Osteoblast (primary cell): ENCODE measurements around the gene CTNND2. TPM values are rescaled to one million over a fixed set of nuclear protein-coding genes. Genes with fewer than 3 reads are reported as not detected.

Experiments
- DNase-seq: peaks from one replicate; pipeline ENCODE4 v3.0.0; 2011; ENCODE audit warnings: low spot score, mixed read lengths; ENCODE audit not compliant: insufficient read length; ENCODE audit errors: missing footprints
- H2AFZ ChIP-seq: 2 replicates; pipeline ENCODE4 v1.6.0; 2011; ENCODE audit warnings: mild to moderate bottlenecking, low read length
- H3K27ac ChIP-seq: 2 replicates; pipeline ENCODE4 v1.5.1; 2011; ENCODE audit warnings: mild to moderate bottlenecking, low read depth, low read length, moderate library complexity
- H3K27me3 ChIP-seq: 2 replicates; pipeline ENCODE4 v1.6.0; 2012; ENCODE audit warnings: mild to moderate bottlenecking, control low read depth, inconsistent platforms, low read length, moderate library complexity; ENCODE audit not compliant: insufficient read depth
- H3K36me3 ChIP-seq: 2 replicates; pipeline ENCODE4 v1.5.1; 2011; ENCODE audit warnings: mild to moderate bottlenecking, low read length, control low read depth, moderate library complexity; ENCODE audit not compliant: insufficient read depth
- H3K4me1 ChIP-seq: 2 replicates; pipeline ENCODE4 v1.5.1; 2011; ENCODE audit warnings: mild to moderate bottlenecking, low read length, control low read depth, moderate library complexity; ENCODE audit not compliant: insufficient read depth
- H3K4me2 ChIP-seq: 2 replicates; pipeline ENCODE4 v1.6.0; 2011; ENCODE audit warnings: mild to moderate bottlenecking, low read length; ENCODE audit not compliant: insufficient read depth
- H3K4me3 ChIP-seq: fragments of 200-600 bp; sonication (generic); 3 replicates; pipeline ENCODE4 v1.5.1; 2012; ENCODE audit warnings: mild to moderate bottlenecking, low read length, inconsistent platforms; ENCODE audit not compliant: insufficient read depth
- H3K79me2 ChIP-seq: 2 replicates; pipeline ENCODE4 v1.6.0; 2012; ENCODE audit warnings: mild to moderate bottlenecking, low read length, control low read depth, inconsistent platforms; ENCODE audit not compliant: insufficient read depth
- H3K9me3 ChIP-seq: 2 replicates; pipeline ENCODE4 v1.5.1; 2011; ENCODE audit warnings: low read depth, low read length, control low read depth
- H4K20me1 ChIP-seq: 2 replicates; pipeline ENCODE4 v1.6.0; 2012; ENCODE audit warnings: mild to moderate bottlenecking, low read length, control low read depth; ENCODE audit not compliant: insufficient read depth
- CTCF ChIP-seq: IDR thresholded peaks from 2 replicates; pipeline ENCODE4 v1.5.1; 2011; ENCODE audit warnings: mild to moderate bottlenecking, low read depth, low read length, moderate library complexity; ENCODE audit errors: extremely low read depth
- total RNA-seq: library from RNA; depleted of rRNA; stranded (reverse); fragments of >200 nt; gene quantifications from 2 replicates; pipeline ENCODE4 v1.2.3, GENCODE V29; 2012

Gene CTNND2
- total RNA-seq, 1 donor = not detected

- Histone ChIP-seq H2AFZ (no peak overlapping the region), H3K27me3 (no peaks in the 10 kb centered on the region), H3K4me3 (no peak overlapping the region), H3K4me1 (no peaks in the 10 kb centered on the region), H3K79me2 (no peaks in the 10 kb centered on the region), H3K36me3 (no peaks in the 10 kb centered on the region), H3K9me3 (peaks cover 2% of the 10 kb centered on the region), H3K27ac (no peak overlapping the region), H4K20me1 (no peaks in the 10 kb centered on the region), H3K4me2 (no peak overlapping the region)
- no peak for DNase-seq
- TF ChIP-seq CTCF = no peak
These were observed 533.2 kb downstream of the CTNND2 start for GRCh38 chr5:11371021-11371420.

- Histone ChIP-seq H3K36me3 (no peaks in the 10 kb centered on the region), H3K4me2 (no peak overlapping the region), H3K79me2 (no peaks in the 10 kb centered on the region), H3K9me3 (peaks cover 2% of the 10 kb centered on the region), H3K27me3 (no peaks in the 10 kb centered on the region), H3K4me3 (no peak overlapping the region), H3K27ac (no peak overlapping the region), H2AFZ (no peak overlapping the region), H3K4me1 (no peaks in the 10 kb centered on the region), H4K20me1 (no peaks in the 10 kb centered on the region)
- DNase-seq = no peak
- TF ChIP-seq CTCF = no peak
These were observed 539.7 kb downstream of the CTNND2 start for GRCh38 chr5:11364531-11364930.

- TF ChIP-seq CTCF = no peak
- Histone ChIP-seq H3K79me2 (no peaks in the 10 kb centered on the region), H3K4me2 (no peak overlapping the region), H3K36me3 (no peaks in the 10 kb centered on the region), H3K9me3 (peaks cover 2% of the 10 kb centered on the region), H3K27ac (no peak overlapping the region), H2AFZ (no peak overlapping the region), H3K4me1 (no peaks in the 10 kb centered on the region), H4K20me1 (no peaks in the 10 kb centered on the region), H3K4me3 (no peak overlapping the region), H3K27me3 (no peaks in the 10 kb centered on the region)
- no peak for DNase-seq
These were observed 540.5 kb downstream of the CTNND2 start for GRCh38 chr5:11363631-11364178.

GRCh38 chr5:11361768-11362167, 542.5 kb downstream of the CTNND2 start:
- Histone ChIP-seq H3K27ac (no peak overlapping the region), H3K4me1 (no peaks in the 10 kb centered on the region), H3K4me2 (no peak overlapping the region), H3K27me3 (no peaks in the 10 kb centered on the region), H3K36me3 (no peaks in the 10 kb centered on the region), H2AFZ (no peak overlapping the region), H3K4me3 (no peak overlapping the region), H3K9me3 (peaks cover 2% of the 10 kb centered on the region), H4K20me1 (no peaks in the 10 kb centered on the region), H3K79me2 (no peaks in the 10 kb centered on the region)
- no peak for TF ChIP-seq CTCF
- no peak for DNase-seq
